Stimulated activated naive CD8-positive, alpha-beta T cell treated with anti-CD3 and anti-CD28 coated beads, Interleukin-15, amount 100 ng/mL, for 72 hours (primary cell): ENCODE measurements around the gene ERRFI1.
"Not testable (repeated sequence)": the region's sequence is repeated elsewhere in the genome, so short reads cannot be mapped to it uniquely, and the experiment has no call there.

Experiments used
- ATAC-seq: fragments of 150-1000 bp; cut with Tn5 transposase; 2 replicates; pipeline ENCODE4 v1.10.0; 2021; ENCODE audit warnings: mild to moderate bottlenecking, moderate library complexity
- DNase-seq, 2 donors: peaks; one replicate each; pipeline ENCODE4 v3.0.0; 2021 to 2022
- H3K27ac Mint-ChIP-seq, 2 donors: one replicate each; pipeline ENCODE4 v1.8.0; 2022; ENCODE audit warnings: mild to moderate bottlenecking in 2 of 2, mixed read lengths in 2 of 2, moderate library complexity in 2 of 2
- H3K27me3 Mint-ChIP-seq: one replicate; pipeline ENCODE4 v1.8.0; 2022; ENCODE audit warnings: mixed read lengths
- H3K4me1 Mint-ChIP-seq: one replicate; pipeline ENCODE4 v1.8.0; 2022; ENCODE audit warnings: mild to moderate bottlenecking, mixed read lengths
- H3K4me3 Mint-ChIP-seq, 2 donors: one replicate each; pipeline ENCODE4 v1.8.0; 2022; ENCODE audit warnings: mild to moderate bottlenecking in 2 of 2, mixed read lengths in 2 of 2, moderate library complexity in 1 of 2
- H3K9me3 Mint-ChIP-seq, 2 donors: one replicate each; pipeline ENCODE4 v1.8.0; 2022; ENCODE audit warnings: mixed read lengths in 2 of 2

The ERRFI1 gene, protein sequence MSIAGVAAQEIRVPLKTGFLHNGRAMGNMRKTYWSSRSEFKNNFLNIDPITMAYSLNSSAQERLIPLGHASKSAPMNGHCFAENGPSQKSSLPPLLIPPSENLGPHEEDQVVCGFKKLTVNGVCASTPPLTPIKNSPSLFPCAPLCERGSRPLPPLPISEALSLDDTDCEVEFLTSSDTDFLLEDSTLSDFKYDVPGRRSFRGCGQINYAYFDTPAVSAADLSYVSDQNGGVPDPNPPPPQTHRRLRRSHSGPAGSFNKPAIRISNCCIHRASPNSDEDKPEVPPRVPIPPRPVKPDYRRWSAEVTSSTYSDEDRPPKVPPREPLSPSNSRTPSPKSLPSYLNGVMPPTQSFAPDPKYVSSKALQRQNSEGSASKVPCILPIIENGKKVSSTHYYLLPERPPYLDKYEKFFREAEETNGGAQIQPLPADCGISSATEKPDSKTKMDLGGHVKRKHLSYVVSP

DNA sequence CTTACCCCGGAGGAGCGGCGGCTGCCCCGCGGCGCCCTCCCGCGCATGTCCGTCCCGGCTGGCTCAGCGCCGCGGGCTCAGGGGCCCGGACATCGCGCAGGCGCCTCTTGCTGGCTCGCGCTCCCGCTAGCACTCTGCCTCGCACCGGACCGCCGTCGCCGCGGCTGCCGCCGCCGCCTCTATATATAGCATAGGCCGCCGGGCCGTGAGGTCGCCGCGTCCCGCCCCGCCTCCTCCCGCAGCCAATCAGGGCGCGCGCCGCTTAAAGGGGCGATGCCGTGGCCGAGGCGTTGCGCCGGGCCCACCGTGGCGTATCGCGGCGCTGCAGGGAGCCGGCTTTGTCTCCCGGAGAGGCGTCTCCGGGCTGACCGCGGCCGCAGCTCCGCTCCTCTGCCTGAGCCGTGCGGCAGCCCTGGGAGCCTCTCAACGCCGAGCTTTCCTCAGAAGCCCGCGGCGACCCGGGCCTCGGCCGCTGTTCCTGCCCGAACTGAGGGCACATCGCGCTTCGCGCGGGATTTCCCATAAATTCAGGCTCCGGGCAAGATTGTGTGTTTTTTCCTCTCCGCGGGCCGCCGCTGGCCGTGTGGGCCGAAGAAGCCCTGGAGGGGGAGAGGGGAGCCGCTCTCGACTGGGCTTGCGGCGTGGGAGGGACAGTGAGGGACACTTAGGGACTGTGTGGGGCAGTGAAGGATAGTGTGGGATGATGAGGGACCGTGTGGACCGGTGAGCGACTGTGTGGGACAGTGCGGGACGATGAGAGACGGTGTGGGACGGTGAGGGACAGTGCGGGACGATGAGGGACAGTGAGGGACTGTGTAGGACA lies at the start of gene ERRFI1:
TSS of gene ERRFI1 (minus strand) at position 157 of the 823 bp plus-strand sequence. CDS start 10,690 bp downstream, outside the sequence.
- H3K4me3 Mint-ChIP-seq, result peak within 1 kb of the TSS; percentile 83 to 92
- peak; percentile 90 for DNase-seq
- H3K4me1 Mint-ChIP-seq, result peaks cover 17% of the 10 kb centered on the region
- H3K27me3 Mint-ChIP-seq, result peaks cover 55% of the 10 kb centered on the region
- no peaks in the 10 kb centered on the region for H3K9me3 Mint-ChIP-seq
- peak; percentile 97 for ATAC-seq
- H3K27ac Mint-ChIP-seq, result peak within 1 kb of the TSS; percentile 67 to 87

DNA sequence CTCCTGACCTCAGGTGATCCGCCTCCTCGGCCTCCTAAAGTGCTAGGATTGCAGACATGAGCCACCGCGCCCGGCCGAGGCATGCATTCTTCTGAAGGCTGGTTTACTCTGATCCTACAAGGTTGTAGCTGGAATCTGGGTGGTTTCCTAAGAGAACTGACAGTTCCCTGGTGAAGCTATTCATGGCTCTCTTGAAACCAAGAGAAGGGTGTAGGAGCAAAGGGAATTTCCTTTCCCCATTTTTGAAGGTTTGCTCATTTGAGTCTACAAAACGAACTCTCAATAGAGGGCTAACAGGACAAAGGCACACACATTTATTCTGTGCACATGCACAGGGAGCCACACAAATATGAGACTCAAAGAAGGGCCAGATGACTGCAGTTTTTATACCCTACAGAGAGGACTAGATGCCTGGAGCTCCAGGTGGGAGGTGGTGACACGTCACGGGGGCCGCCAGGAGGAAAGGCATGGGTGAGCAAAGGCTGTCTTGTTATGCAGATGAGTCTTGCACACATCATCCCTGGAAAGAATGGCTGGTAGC lies 49.5 kb upstream of the ERRFI1 start:
- no peak overlapping the region for H3K27ac Mint-ChIP-seq
- peaks cover 38% of the 10 kb centered on the region for H3K27me3 Mint-ChIP-seq
- H3K9me3 Mint-ChIP-seq, result no peaks in the 10 kb centered on the region
- ATAC-seq (no peak), DNase-seq (no peak)
- H3K4me3 Mint-ChIP-seq, result no peak overlapping the region
- no peaks in the 10 kb centered on the region for H3K4me1 Mint-ChIP-seq

DNA sequence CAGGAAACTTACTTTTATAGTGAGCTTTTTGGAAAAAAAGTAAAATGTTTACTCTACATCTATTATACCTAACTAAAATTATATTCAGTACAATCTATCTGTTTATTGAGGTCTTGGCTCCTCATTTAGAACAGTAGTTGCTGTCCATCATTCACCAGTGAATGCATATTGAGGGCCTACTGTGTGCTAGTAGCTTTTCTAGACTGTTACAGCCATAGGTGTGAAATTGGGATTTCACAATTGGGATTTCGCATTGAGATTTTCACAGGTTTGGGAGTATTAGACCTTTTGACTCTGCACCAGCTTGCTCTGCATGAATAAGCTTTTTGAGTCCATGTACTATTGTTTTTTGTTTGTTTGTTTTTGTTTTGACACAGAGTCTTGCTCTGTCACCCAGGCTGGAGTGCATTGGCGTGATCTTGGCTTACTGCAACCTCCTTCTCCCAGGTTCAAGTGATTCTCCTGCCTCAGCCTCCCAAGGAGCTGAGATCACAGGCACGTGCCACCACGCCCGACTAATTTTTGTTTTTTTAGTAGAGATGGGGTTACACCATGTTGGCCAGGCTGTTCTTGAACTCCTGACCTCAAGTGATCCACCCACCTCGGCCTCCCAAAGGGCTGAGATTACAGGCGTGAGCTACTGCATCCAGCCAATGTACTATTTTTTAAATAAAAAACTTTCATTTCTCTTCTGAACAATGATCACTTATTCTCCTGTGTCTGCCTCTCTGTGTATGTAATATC lies 47.2 kb upstream of the ERRFI1 start:
- ATAC-seq, result no peak
- H3K4me1 Mint-ChIP-seq, result no peaks in the 10 kb centered on the region
- no peak overlapping the region for H3K27ac Mint-ChIP-seq
- no peak for DNase-seq
- no peaks in the 10 kb centered on the region for H3K9me3 Mint-ChIP-seq
- H3K27me3 Mint-ChIP-seq, result peaks cover 18% of the 10 kb centered on the region
- no peak overlapping the region for H3K4me3 Mint-ChIP-seq

DNA sequence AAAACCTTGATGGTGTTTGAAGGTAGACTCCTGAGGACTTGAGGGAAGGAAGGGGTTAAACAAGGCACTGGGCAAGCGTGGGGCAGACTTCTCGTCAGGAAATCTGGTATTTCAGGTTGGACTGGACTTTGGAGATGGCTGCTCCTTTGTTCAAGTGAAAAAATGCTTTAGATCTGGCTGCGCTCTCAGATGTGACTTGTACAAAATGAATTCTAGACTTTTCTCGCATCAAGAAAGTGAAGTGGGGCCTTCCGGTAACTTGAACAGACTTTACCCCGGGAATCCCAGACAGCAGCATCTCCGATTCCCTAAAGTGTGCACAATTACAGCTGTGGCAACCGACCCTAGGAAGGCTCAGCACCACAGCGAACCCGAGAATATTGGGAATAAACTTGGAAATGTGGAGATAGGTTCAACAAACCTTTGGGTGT lies 44.3 kb upstream of the ERRFI1 start:
- ATAC-seq (no peak), DNase-seq (no peak)
- Mint-ChIP-seq H3K27me3 (peaks cover 17% of the 10 kb centered on the region), H3K27ac (no peak overlapping the region), H3K4me1 (no peaks in the 10 kb centered on the region), H3K4me3 (no peak overlapping the region), H3K9me3 (no peaks in the 10 kb centered on the region)

DNA sequence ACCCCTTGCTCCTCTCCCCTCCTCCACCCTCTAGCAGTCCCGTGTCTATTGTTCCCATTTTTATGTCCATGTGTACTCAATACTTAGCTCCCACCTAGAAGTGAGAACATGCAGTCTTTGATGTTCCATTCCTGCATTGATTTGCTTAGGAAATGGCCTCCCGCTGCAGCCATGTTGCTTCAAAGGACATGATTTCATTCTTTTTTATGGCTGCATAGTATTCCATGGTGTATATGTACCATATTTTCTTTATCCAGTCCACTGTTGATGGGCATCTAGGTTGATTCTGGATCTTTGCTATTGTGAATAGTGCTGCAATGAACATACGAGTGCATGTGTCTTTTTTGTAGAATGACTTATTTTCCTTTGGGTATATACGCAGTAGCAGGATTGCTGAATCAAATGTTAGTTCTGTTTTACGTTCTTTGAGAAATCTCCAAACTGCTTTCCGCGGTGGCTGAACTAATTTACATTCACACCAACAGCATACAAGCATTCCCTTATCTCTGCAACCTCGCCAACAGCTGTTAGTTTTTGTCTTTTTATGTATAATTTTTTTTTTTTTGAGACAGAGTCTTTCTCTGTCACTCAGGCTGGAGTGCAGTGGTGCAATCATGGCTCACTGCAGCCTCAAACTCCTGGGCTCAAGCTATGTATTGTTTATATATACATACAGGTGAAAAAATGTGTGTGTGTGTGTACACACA lies 43.7 kb upstream of the ERRFI1 start:
- not testable (repeated sequence) for H3K4me3 Mint-ChIP-seq, H3K4me1 Mint-ChIP-seq, H3K9me3 Mint-ChIP-seq, DNase-seq, ATAC-seq, H3K27ac Mint-ChIP-seq
- H3K27me3 Mint-ChIP-seq, result peaks cover 16% of the 10 kb centered on the region

DNA sequence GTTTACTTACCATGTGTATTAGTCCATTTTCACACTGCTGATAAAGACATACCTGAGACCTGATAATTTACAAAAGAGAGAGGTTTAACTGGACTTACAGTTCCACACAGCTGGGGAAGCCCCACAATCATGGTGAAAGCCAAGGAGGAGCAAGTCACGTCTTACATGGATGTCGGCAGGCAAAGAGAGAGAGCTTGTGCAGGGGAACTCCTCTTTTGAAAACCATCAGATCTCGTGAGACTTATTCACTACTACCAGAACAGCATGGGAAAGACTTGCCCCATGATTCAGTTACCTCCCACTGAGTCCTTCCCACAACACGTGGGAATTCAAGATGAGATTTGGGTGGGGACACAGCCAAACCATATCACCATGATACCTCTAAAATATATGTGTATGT lies 39.3 kb upstream of the ERRFI1 start:
- Mint-ChIP-seq H3K4me3 (no peak overlapping the region), H3K4me1 (no peaks in the 10 kb centered on the region), H3K27me3 (peaks cover 9% of the 10 kb centered on the region), H3K9me3 (no peaks in the 10 kb centered on the region), H3K27ac (no peak overlapping the region)
- no peak for ATAC-seq
- no peak for DNase-seq

DNA sequence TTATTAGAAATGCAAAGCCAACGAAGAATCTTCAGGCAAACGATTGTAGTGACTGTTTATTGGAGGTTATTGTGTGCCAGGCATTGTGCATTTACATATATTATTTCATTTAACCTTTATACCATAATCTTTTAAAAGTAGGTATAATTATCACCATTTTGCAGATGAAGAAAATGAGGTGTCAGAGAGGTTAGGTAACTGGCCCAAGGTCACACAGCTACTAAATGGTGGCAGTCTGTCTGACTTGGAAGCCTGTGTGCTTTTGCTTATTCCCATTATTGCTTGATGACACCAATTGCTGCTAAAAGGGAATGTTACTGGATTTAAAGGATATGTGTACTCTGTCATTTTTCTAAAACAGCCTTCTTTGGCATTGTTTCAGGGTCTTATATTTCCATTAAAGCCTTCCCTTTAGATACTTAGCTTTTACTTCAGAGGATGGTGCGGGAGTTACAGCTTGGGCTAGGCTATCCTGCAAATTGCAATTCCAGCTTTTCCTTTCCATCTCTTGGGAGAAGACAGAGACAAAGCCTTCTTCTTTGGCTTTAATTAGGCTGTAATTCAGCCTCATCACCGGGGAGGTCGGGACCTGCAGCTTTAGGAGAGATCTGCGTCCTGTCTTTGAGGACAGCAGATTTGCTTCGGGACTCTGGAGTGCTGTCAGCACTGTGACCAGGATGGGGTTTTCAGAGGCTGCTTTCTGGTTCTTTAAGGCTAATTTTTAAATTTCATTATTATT lies 37.4 kb upstream of the ERRFI1 start:
- no peak overlapping the region for H3K27ac Mint-ChIP-seq
- no peak for DNase-seq
- H3K4me3 Mint-ChIP-seq, result no peak overlapping the region
- no peak for ATAC-seq
- H3K9me3 Mint-ChIP-seq, result no peaks in the 10 kb centered on the region
- no peaks in the 10 kb centered on the region for H3K4me1 Mint-ChIP-seq
- H3K27me3 Mint-ChIP-seq, result peaks cover 9% of the 10 kb centered on the region

DNA sequence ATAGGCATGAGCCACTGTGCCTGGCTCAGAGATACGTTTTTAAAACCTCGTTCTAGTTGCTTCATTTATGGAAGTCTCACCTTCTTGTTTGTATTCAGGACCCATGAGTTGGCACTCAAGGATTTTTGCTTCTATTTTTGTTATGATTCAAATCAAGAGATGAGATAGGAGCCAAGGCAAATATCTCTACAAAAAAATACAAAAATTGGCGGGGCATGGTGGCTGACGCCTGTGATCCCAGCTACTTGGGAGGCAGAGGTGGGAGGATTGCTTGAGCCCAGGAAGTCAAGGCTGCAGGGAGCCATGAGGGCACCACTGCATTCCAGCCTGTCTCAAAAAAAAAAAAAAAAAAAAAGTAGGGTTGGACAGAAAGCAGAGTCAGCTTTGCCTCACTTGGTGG lies 36.8 kb upstream of the ERRFI1 start:
- H3K4me3 Mint-ChIP-seq, result no peak overlapping the region
- H3K4me1 Mint-ChIP-seq, result no peaks in the 10 kb centered on the region
- no peak overlapping the region for H3K27ac Mint-ChIP-seq
- H3K27me3 Mint-ChIP-seq, result peaks cover 9% of the 10 kb centered on the region
- no peaks in the 10 kb centered on the region for H3K9me3 Mint-ChIP-seq
- ATAC-seq (no peak), DNase-seq (no peak)

DNA sequence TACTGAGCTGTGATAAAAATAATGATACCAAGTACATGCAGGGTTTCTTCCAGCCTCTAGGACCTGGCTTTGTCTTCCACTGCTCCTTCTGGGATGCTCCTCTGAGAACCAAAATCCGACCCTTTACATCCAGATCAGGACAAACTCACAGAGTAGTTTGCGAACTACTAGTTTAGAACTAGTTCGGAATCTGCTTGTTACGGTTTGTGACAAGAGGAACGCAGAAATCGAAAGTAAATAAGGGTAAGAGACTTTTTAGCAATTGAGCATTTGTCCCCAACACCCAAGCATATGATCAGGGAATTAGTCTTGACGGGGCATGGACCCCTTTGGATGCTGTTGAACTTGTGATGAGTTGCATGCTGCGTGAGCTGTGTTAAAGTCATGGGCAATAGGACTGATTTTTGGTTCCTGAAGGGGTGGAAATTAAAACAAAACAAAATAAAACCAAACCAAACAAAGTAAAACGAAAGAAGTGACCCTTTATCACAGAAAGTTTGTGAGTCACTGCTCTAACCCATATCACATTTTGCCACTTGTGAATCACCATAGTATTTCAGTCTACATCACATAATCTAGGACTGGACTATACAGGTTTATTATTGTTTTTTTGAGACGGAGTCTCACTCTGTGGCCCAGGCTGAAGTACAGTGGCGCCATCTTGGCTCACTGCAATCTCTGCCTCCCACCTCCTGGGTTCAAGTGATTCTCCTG lies 35.7 kb upstream of the ERRFI1 start:
- Mint-ChIP-seq H3K27ac (no peak overlapping the region), H3K27me3 (peaks cover 9% of the 10 kb centered on the region), H3K9me3 (no peaks in the 10 kb centered on the region), H3K4me1 (no peaks in the 10 kb centered on the region), H3K4me3 (no peak overlapping the region)
- ATAC-seq, result no peak
- no peak for DNase-seq

DNA sequence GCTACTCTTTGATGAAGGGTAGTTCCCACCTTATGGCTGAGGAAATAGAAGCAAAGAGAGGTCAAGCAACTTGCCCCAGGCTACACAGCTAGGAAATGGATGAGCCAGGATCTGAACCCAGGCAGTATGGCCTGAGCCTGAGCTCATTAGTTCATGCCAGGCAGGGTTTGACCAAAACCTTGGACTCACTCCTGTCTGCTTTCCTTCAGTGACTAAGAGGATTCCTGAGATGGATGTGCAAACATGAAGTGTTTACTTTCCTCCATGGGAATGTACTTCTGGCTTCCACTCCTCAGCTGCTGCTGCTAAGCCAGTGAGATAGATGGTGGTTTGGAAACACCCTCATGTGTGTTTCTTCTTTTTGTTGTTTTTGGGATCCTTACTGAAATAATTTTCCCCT lies 35.1 kb upstream of the ERRFI1 start:
- H3K4me1 Mint-ChIP-seq, result no peaks in the 10 kb centered on the region
- ATAC-seq (no peak), DNase-seq (no peak)
- H3K9me3 Mint-ChIP-seq, result no peaks in the 10 kb centered on the region
- H3K4me3 Mint-ChIP-seq, result no peak overlapping the region
- H3K27me3 Mint-ChIP-seq, result peaks cover 5% of the 10 kb centered on the region
- no peak overlapping the region for H3K27ac Mint-ChIP-seq

DNA sequence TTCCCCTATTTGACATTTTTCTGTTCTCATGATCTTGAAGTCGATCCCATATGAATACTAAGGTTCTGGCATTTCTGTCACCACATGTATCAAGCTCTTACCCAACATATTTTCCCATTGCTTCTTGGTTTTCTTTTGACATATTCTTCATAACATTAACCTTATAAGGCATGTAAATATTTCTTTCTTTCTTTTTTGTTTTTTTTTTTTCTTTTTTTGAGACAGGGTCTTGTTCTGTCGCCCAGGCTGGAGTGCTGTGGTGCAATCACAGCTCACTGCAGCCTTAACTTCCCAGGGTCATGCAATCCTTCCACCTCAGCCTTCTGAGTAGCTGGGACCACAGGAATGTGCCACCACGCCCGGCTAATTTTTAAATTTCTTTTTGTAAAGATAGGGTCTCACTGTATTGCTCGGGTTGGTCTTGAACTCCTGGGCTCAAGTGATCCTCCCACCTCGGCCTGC lies 33.1 kb upstream of the ERRFI1 start:
- H3K4me1 Mint-ChIP-seq, result no peaks in the 10 kb centered on the region
- H3K9me3 Mint-ChIP-seq, result no peaks in the 10 kb centered on the region
- DNase-seq, result no peak
- H3K27me3 Mint-ChIP-seq, result no peaks in the 10 kb centered on the region
- no peak overlapping the region for H3K4me3 Mint-ChIP-seq
- no peak for ATAC-seq
- H3K27ac Mint-ChIP-seq, result no peak overlapping the region

DNA sequence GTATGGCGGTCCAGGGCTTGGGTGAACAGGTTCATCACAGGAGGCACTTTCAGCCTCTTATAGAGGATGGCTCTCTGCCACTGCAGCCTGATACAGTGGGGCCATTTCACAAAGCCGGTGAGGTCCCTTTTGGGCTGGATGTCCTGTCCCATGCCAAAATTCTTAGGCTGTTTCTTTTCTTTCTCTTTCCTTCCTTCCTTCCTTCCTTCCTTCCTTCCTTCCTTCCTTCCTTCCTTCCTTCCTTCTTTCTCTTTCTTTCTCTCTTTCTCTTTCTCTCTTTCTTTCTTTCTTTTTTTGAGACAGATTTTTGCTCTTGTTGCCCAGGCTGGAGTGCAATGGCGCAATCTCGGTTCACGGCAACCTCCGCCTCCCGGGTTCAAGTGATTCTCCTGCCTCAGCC lies 31.7 kb upstream of the ERRFI1 start:
- DNase-seq, result not testable (repeated sequence)

DNA sequence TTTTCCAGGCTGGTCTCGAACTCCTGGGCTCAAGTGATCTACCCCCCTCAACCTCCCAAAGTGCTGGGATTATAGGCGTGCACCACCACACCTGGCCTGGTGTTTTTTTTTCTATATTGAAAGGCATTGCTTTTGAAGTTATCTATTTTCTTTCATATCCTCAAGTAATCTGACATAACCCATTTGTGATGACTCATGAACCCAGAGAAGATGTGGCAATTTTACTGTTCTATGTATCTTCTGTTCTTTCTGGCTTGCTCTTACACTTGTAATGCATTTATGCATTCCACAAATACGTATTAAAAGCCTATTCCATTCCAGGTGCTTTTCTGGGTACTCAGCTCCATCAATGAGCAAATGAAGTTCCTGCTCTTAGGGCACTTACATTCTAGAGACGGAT lies 29.9 kb upstream of the ERRFI1 start:
- no peak for DNase-seq
- no peaks in the 10 kb centered on the region for H3K9me3 Mint-ChIP-seq
- ATAC-seq, result no peak
- no peaks in the 10 kb centered on the region for H3K4me1 Mint-ChIP-seq
- no peak overlapping the region for H3K4me3 Mint-ChIP-seq
- H3K27me3 Mint-ChIP-seq, result no peaks in the 10 kb centered on the region
- H3K27ac Mint-ChIP-seq, result no peak overlapping the region

More for the DNA sequence above, 31.7 kb upstream of the ERRFI1 start:
- not testable (repeated sequence) for H3K27me3 Mint-ChIP-seq, H3K9me3 Mint-ChIP-seq, H3K4me3 Mint-ChIP-seq, H3K4me1 Mint-ChIP-seq, H3K27ac Mint-ChIP-seq, ATAC-seq
